SK-N-MC (cell line): Measurements from ENCODE around the gene AP4S1.

Experiments used
- EZH2 ChIP-seq: fragments of 200-600 bp; sonication (generic); IDR thresholded peaks from one replicate; pipeline ENCODE4 v1.6.1; 2017; ENCODE audit warnings: antibody characterized with exemption
- FOXP2 ChIP-seq: optimal IDR thresholded peaks from 2 replicates; pipeline ENCODE3; 2011; ENCODE audit warnings: mild to moderate bottlenecking, moderate library complexity; ENCODE audit not compliant: insufficient read depth; ENCODE audit errors: extremely low read length, control extremely low read depth
- POLR2AphosphoS5 ChIP-seq: IDR thresholded peaks from 2 replicates; pipeline ENCODE4 v1.6.1; 2012; ENCODE audit warnings: mild to moderate bottlenecking, low read depth, low read length, borderline replicate concordance

DNA sequence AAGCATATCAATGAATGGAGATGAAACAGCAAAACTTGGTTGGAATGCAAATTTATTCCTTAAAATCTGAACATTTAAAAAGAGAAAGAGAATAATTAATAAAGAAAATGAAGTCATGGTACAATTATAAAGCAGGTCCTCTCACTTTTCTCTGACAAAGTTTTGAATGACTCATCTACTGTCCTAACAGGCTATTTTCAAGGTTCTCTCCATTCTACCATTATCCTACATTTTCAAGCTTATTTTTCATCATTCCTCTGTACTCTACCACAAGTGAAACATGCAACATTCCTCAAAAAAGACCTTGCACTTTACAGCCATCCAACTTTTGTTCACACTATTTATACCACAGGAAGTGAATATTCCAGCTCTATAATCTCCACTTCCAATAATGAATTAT, 36.9 kb upstream of the AP4S1 start:
- TF ChIP-seq POLR2AphosphoS5 (no peak), EZH2 (no peak), FOXP2 (no peak)
